ENCODE measurements around the gene AANAT.

Gene AANAT

GRCh38 chr17:76442341-76443338, 24.8 kb upstream of the AANAT start:
- no peak for DNase-seq

GRCh38 chr17:76444518-76445311, 22.7 kb upstream of the AANAT start:
- no peak for DNase-seq

GRCh38 chr17:76445697-76446448, 21.5 kb upstream of the AANAT start:
- DNase-seq = no peak

GRCh38 chr17:76446449-76447231, 20.8 kb upstream of the AANAT start:
- no peak for DNase-seq

GRCh38 chr17:76447931-76448652, 19.3 kb upstream of the AANAT start:
- no peak for DNase-seq

- no peak for DNase-seq
Observed at GRCh38 chr17:76449126-76449525, 18.3 kb upstream of the AANAT start.

DNA sequence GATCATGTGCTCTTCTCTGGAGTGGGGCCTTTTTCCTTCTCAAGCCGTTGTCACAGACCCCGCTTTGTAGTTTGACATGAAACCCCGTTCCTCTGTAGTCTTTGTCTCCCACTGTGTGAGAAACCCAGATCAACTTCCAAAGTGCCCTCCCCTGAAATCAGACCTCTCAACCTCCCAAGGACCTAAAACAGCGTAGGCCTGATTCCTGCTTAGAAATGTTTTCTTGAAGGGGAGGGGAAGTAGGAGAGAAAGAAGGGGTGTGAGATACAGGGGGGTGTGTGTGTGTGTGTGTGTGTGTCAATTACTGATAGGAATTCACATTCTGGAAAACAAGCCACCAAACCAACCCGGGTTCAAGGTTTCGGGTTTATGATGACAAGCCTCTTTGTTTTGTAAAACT, 15.9 kb upstream of the AANAT start:
- no peak for DNase-seq

- DNase-seq = peak in 1 of 2 donors; percentile 26
Observed at GRCh38 chr17:76452127-76452659, 15.2 kb upstream of the AANAT start.

GRCh38 chr17:76452660-76453430, 14.6 kb upstream of the AANAT start, which contains the start of gene UBE2O:
UBE2O (minus strand) TSS chr17:76453152; CDS start chr17:76453141, 11 bp downstream.
- DNase-seq = peak; percentile 94 to 95

- no peak for DNase-seq
Observed at GRCh38 chr17:76453431-76453743, 14.0 kb upstream of the AANAT start.

GRCh38 chr17:76458580-76459490, 8.6 kb upstream of the AANAT start:
- peak in 1 of 2 donors; percentile 29 for DNase-seq

DNA sequence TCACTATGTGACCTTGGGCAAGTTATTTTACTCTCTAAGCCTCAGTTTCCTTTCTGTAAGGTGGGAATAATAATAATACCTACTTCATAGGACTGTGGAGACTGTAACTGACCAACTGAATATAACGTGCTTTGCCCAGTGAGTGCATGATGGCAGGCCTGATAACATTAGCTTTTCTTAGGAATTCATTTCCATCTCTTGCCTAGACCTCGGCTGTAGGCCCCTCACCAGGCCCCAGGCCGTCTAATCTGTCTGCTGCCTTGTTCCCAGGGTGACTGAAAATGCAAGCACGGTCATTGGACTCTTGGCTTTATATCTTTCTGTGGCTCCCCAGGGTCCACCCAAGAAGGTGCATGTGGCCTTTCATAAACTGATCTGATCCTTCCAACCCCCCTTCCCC, 7.7 kb upstream of the AANAT start:
- no peak for DNase-seq

DNA sequence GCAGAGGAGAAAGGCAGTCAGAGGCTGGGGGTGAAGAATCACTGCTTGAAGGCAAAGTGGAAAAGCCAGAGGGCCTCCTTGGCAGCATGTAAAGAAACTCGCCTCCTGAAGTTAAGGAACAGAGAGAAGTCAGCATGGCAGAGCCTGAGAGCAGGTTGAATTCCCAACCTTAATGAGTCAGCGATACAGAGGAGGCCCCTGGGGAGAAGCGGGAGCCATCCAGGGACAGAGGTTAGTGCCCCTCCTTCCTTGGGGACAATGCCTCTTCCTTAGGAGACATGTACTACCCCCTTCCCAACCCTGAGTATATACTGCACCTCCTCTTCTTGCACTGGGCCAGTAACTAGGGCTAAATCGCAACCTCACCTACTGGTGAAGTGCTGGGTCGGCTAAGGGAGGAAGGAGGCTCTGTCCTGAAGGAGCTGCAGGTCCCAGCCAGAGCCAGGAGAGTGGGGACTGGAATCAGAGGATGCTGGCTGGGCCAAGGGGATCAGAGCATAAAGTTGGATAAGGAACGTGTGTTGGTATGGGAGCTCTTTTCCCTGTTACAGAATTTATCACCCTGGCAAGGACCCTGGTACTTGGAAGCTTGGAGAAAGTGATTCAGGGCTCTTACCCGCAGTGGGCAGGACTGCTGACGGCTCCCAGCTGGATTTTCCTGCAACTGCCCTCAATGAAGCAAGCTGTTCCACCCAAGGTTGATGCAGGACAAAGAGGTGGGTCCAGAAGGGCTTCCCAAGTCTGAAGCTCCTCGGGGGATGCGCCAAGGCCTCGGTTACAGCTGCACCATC, 5.4 kb upstream of the AANAT start:
- no peak for DNase-seq

- DNase-seq = no peak
Observed at GRCh38 chr17:76462556-76463290, 4.7 kb upstream of the AANAT start.

DNA sequence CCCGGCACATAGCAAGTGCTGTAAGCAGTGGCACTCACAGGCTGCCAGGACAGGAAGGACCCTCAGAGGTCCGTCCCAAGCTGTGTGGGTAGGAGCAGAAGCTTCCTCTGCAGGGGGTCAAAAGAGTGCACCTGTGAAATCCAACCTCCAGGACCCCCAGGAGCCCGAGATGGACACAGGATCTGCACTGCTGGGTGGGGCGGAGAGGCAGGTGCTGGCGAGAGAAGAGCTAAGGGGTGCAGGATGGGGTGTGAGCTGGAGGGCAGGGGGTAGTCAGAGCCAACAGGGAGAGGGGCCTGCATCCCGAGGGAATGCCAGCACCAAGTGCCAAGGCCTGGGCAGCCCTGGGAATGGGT, 650 bp upstream of the AANAT start:
- DNase-seq = no peak

GRCh38 chr17:76467809-76468633, 618 bp downstream of the AANAT start:
- no peak for DNase-seq

GRCh38 chr17:76468634-76469010, 1.2 kb downstream of the AANAT start:
- DNase-seq = no peak

All from CD4-positive, alpha-beta T cell treated with Interleukin-1 beta for 1 hour (primary cell).